ENCODE measurements around the gene ANKRD52. TPM values are rescaled to one million over a fixed set of nuclear protein-coding genes. Genes with fewer than 3 reads are reported as not detected.
"Not testable (repeated sequence)": the region's sequence is repeated elsewhere in the genome, so short reads cannot be mapped to it uniquely, and the experiment has no call there.

The ANKRD52 gene
- total RNA-seq, 1 donor from 2014 or later = 49.1 TPM

GRCh38 chr12:56282579-56282978, 24.4 kb upstream of the ANKRD52 start:
- H3K4me1 Mint-ChIP-seq (ENCODE audit: low read depth, unreplicated experiment) = no peaks in the 10 kb centered on the region
- TF ChIP-seq CTCF (IDR thresholded peaks at IDR 0.05; ENCODE audit: partially characterized antibody, unreplicated experiment) = no peak
- H3K9me3 Mint-ChIP-seq (ENCODE audit: unreplicated experiment) = peaks cover 1% of the 10 kb centered on the region
- peaks cover 6% of the 10 kb centered on the region for H3K36me3 Mint-ChIP-seq (ENCODE audit: unreplicated experiment)
- peaks cover 2% of the 10 kb centered on the region for H3K27me3 Mint-ChIP-seq (ENCODE audit: unreplicated experiment)
- no peak overlapping the region for H3K27ac Mint-ChIP-seq (ENCODE audit: unreplicated experiment)
- DNase-seq = no peak
- no peak overlapping the region for H3K4me3 Mint-ChIP-seq (ENCODE audit: unreplicated experiment)

- peaks cover 6% of the 10 kb centered on the region for H3K36me3 Mint-ChIP-seq (ENCODE audit: unreplicated experiment)
- no peak overlapping the region for H3K27ac Mint-ChIP-seq (ENCODE audit: unreplicated experiment)
- DNase-seq = no peak
- H3K4me1 Mint-ChIP-seq (ENCODE audit: low read depth, unreplicated experiment) = no peaks in the 10 kb centered on the region
- no peak for TF ChIP-seq CTCF (IDR thresholded peaks at IDR 0.05; ENCODE audit: partially characterized antibody, unreplicated experiment)
- H3K27me3 Mint-ChIP-seq (ENCODE audit: unreplicated experiment) = peaks cover 2% of the 10 kb centered on the region
- H3K4me3 Mint-ChIP-seq (ENCODE audit: unreplicated experiment) = no peak overlapping the region
- peaks cover 1% of the 10 kb centered on the region for H3K9me3 Mint-ChIP-seq (ENCODE audit: unreplicated experiment)
Observed at GRCh38 chr12:56282030-56282429, 23.8 kb upstream of the ANKRD52 start.

GRCh38 chr12:56280849-56281248, 22.7 kb upstream of the ANKRD52 start:
- Mint-ChIP-seq H3K4me1 (ENCODE audit: low read depth, unreplicated experiment) (no peaks in the 10 kb centered on the region), H3K9me3 (ENCODE audit: unreplicated experiment) (peaks cover 1% of the 10 kb centered on the region), H3K36me3 (ENCODE audit: unreplicated experiment) (peaks cover 6% of the 10 kb centered on the region), H3K27ac (ENCODE audit: unreplicated experiment) (no peak overlapping the region), H3K4me3 (ENCODE audit: unreplicated experiment) (no peak overlapping the region), H3K27me3 (ENCODE audit: unreplicated experiment) (peaks cover 2% of the 10 kb centered on the region)
- no peak for TF ChIP-seq CTCF (IDR thresholded peaks at IDR 0.05; ENCODE audit: partially characterized antibody, unreplicated experiment)
- DNase-seq = no peak

GRCh38 chr12:56278905-56279304, 20.7 kb upstream of the ANKRD52 start:
- H3K4me1 Mint-ChIP-seq (ENCODE audit: low read depth, unreplicated experiment) = no peaks in the 10 kb centered on the region
- DNase-seq = no peak
- H3K36me3 Mint-ChIP-seq (ENCODE audit: unreplicated experiment) = peaks cover 6% of the 10 kb centered on the region
- peaks cover 2% of the 10 kb centered on the region for H3K27me3 Mint-ChIP-seq (ENCODE audit: unreplicated experiment)
- no peak for TF ChIP-seq CTCF (IDR thresholded peaks at IDR 0.05; ENCODE audit: partially characterized antibody, unreplicated experiment)
- no peak overlapping the region for H3K4me3 Mint-ChIP-seq (ENCODE audit: unreplicated experiment)
- H3K27ac Mint-ChIP-seq (ENCODE audit: unreplicated experiment) = no peak overlapping the region
- H3K9me3 Mint-ChIP-seq (ENCODE audit: unreplicated experiment) = peaks cover 3% of the 10 kb centered on the region

- no peak for DNase-seq
- peaks cover 3% of the 10 kb centered on the region for H3K27me3 Mint-ChIP-seq (ENCODE audit: unreplicated experiment)
- H3K4me3 Mint-ChIP-seq (ENCODE audit: unreplicated experiment) = no peak overlapping the region
- no peak overlapping the region for H3K27ac Mint-ChIP-seq (ENCODE audit: unreplicated experiment)
- H3K9me3 Mint-ChIP-seq (ENCODE audit: unreplicated experiment) = peaks cover 2% of the 10 kb centered on the region
- TF ChIP-seq CTCF (IDR thresholded peaks at IDR 0.05; ENCODE audit: partially characterized antibody, unreplicated experiment) = no peak
- no peaks in the 10 kb centered on the region for H3K4me1 Mint-ChIP-seq (ENCODE audit: low read depth, unreplicated experiment)
- H3K36me3 Mint-ChIP-seq (ENCODE audit: unreplicated experiment) = peaks cover 4% of the 10 kb centered on the region
Observed at GRCh38 chr12:56274299-56274698, 16.1 kb upstream of the ANKRD52 start.

GRCh38 chr12:56272468-56272867, 14.3 kb upstream of the ANKRD52 start:
- H3K4me1 Mint-ChIP-seq (ENCODE audit: low read depth, unreplicated experiment); H3K9me3 Mint-ChIP-seq (ENCODE audit: unreplicated experiment); DNase-seq; H3K36me3 Mint-ChIP-seq (ENCODE audit: unreplicated experiment); H3K27ac Mint-ChIP-seq (ENCODE audit: unreplicated experiment); H3K4me3 Mint-ChIP-seq (ENCODE audit: unreplicated experiment); H3K27me3 Mint-ChIP-seq (ENCODE audit: unreplicated experiment): not testable (repeated sequence)

Data from glutamatergic neuron (in vitro differentiated cells).